Psoas muscle (tissue), 8 donors: ENCODE measurements around the gene CPT2. TPM values are rescaled to one million over a fixed set of nuclear protein-coding genes. Genes with fewer than 3 reads are reported as not detected.
A peak's percentile ranks its signal among the peaks of the same experiment; 100 is the strongest.
"Not testable (repeated sequence)": the region's sequence is repeated elsewhere in the genome, so short reads cannot be mapped to it uniquely, and the experiment has no call there.

ENCODE experiments used
- ATAC-seq, 4 donors: fragments of 200-7000 bp; cut with Tn5 transposase; one replicate each; pipeline ENCODE4 v1.9.1; 2020; ENCODE audit warnings: moderate library complexity in 3 of 4, mild to moderate bottlenecking in 2 of 4
- DNase-seq, 2 donors: peaks; one replicate each; pipeline ENCODE4 v3.0.0-alpha.2; 2020
- H3K27ac ChIP-seq: fragments of 200-600 bp; one replicate; pipeline ENCODE4 v1.8.0; 2022
- H3K27me3 ChIP-seq, 3 donors: fragments of 200-600 bp in 1 of 3; one replicate each; pipeline versions ENCODE4 v1.6.1 to v1.8.0; 2013 to 2022; ENCODE audit warnings: low read length in 2 of 3, mild to moderate bottlenecking in 2 of 3, moderate library complexity in 1 of 3; ENCODE audit not compliant: insufficient read depth in 3 of 3
- H3K36me3 ChIP-seq, 2 donors: fragments of 200-600 bp in 1 of 2; one replicate each; pipeline versions ENCODE4 v1.6.1 to v1.8.0; 2013 to 2022; ENCODE audit warnings: low read depth in 1 of 2, mild to moderate bottlenecking in 1 of 2, moderate library complexity in 1 of 2; ENCODE audit not compliant: insufficient read depth in 1 of 2
- H3K4me1 ChIP-seq: fragments of 200-600 bp; one replicate; pipeline ENCODE4 v1.8.0; 2022
- H3K4me3 ChIP-seq: fragments of 200-600 bp; one replicate; pipeline ENCODE4 v1.8.0; 2022; ENCODE audit warnings: mild to moderate bottlenecking
- H3K9me3 ChIP-seq: fragments of 200-600 bp; one replicate; pipeline ENCODE4 v1.8.0; 2022
- WGBS, 3 donors: extraction: QIAGEN DNeasy Blood & Tissue Kit; methylation state at CpG; one replicate each; pipeline versions ENCODE4 v1.1.6 to v1.1.7; 2013; 5-methylcytosine and 5-hydroxymethylcytosine counted together
- intact Hi-C, 2 donors: fragments of 100-400 bp; cut with DNase I; formaldehyde crosslinking; loops; one replicate each; pipeline versions ENCODE4 v1.11.0 to v1.14.2; 2022
- polyA plus RNA-seq, 3 donors: library from polyadenylated mRNA; stranded (reverse); fragments of 200-250 nt; gene quantifications; one replicate each; pipeline ENCODE4 v1.2.3, GENCODE V29; 2013
- total RNA-seq, 4 donors: library from RNA; stranded (reverse); fragmentation: NEBNext Ultra II Directional in 2 of 4; extraction: Animal tissue kit (Norgen Biotek cat#: 25700) in 2 of 4; gene quantifications; one replicate each; pipeline versions ENCODE4 v1.2.1 to v1.2.4, GENCODE V29; 2021 to 2023
- TF ChIP-seq, protein P1 (sequence below): fragments of 200-600 bp; IDR thresholded peaks from one replicate; pipeline ENCODE4 v1.8.0; 2022; ENCODE audit warnings: antibody characterized with exemption
- donor health status: healthy with polysubstance abuse.
- donor health status: DM: no; HTN: no; CAD: no; lungs with moderate emphysema.
- donor health status: Bipolar disorder and iron deficiency.
- donor health status: healthy.
- donor health status: DM: yes; HTN: yes; CAD: no.
- donor health status: DM: no; HTN: no; CAD: no.
- donor health status: DM: no; HTN: no; CAD: no.
- donor health status: DM: yes; HTN: yes; CAD: no.

The CPT2 gene
- total and polyA plus RNA-seq, 7 donors: 8.1 to 31.6 (median 18.7) TPM

DNA sequence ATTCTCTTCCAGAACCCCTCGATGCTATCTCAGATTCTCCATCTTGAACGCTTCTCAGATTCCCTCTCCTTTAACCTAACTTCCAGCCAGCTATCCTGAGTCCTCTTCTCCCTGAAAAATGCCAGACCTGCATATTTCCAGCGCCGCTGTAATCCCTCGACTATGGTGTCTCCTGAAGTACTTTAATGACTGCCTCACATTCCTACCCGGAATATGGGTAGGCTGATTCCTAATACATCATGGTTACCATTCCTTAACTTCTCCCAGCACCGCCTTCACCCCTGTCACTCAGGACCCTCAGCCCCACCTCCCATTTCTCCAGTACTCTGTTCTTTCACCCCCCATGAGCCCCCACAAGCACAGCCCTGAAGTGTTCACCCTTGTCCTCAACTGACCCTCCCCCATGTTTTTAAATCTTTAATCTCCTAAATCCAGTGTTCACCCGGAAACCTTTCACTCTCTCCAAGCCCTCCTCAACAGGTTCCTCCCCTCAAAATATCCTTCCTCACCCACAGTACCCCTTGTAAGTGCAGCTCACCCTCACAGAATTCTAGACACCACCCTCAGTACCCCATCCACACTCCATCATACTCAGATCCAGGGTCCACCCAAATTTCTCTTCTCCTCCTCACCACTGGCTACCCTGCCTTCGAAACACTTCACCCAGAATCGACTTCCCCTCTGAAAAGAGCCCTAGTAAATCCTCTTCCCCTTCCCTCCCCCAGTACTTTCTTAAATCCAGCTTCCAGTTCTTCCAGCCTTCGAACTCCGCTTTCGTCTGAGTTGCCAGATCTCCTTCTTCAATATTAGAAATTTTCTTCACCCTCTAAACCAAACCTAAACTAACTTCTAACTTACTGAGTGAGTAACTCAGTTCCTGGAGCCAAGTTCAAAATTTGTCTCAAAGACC lies 922 bp downstream of the CPT2 start:
- Histone ChIP-seq H3K4me3 (peak overlapping the region; percentile 93), H3K36me3 (peaks cover 4 to 21% of the 10 kb centered on the region in 2 donors), H3K9me3 (no peaks in the 10 kb centered on the region), H3K27ac (peak overlapping the region; percentile 98), H3K4me1 (peaks cover 31% of the 10 kb centered on the region), H3K27me3 (no peaks in the 10 kb centered on the region)
- TF ChIP-seq, protein P1, sequence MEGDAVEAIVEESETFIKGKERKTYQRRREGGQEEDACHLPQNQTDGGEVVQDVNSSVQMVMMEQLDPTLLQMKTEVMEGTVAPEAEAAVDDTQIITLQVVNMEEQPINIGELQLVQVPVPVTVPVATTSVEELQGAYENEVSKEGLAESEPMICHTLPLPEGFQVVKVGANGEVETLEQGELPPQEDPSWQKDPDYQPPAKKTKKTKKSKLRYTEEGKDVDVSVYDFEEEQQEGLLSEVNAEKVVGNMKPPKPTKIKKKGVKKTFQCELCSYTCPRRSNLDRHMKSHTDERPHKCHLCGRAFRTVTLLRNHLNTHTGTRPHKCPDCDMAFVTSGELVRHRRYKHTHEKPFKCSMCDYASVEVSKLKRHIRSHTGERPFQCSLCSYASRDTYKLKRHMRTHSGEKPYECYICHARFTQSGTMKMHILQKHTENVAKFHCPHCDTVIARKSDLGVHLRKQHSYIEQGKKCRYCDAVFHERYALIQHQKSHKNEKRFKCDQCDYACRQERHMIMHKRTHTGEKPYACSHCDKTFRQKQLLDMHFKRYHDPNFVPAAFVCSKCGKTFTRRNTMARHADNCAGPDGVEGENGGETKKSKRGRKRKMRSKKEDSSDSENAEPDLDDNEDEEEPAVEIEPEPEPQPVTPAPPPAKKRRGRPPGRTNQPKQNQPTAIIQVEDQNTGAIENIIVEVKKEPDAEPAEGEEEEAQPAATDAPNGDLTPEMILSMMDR: no peak
- 32 to 36% (median 34%) methylated on average over 13 of the region's 13 CpGs for WGBS, 3 donors
- ATAC-seq (peak in 3 of 4 donors; percentile 16 to 28 (median 24)), DNase-seq (no peak)
- intact Hi-C loops: loop anchor here (5.0 to 10.0 kb wide), 2 partner anchors 40 to 183 kb away; partner anchors contain the start of gene MAGOH (in 1 of the 2)

DNA sequence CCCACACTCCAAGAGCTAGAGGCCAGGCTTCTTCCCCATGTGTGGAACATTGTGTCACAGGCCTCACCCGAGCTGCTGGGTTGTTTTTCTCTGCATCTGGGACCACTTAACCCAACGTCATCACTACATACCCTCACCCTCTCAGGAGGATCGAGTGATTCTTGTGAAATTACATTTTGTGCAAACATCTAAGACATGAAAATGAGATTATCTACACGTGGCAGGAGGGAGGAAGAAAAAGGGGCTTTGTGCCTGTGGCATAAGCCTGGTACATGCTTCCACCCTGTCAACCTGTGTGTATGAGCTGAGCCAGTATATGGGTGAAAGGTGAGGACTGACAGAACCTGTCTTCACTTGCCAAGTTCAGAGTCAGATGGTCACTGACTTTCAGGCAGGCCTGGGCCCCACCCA lies 1.6 kb downstream of the CPT2 start:
- peaks cover 4 to 28% of the 10 kb centered on the region in 2 donors for H3K36me3 ChIP-seq
- intact Hi-C loops: loop anchor here (5.0 to 10.0 kb wide), 2 partner anchors 39 to 183 kb away; partner anchors contain the start of gene MAGOH (in 1 of the 2)
- H3K27ac ChIP-seq: peak overlapping the region; percentile 98
- H3K27me3 ChIP-seq: no peaks in the 10 kb centered on the region
- H3K9me3 ChIP-seq: no peaks in the 10 kb centered on the region
- WGBS, 3 donors: 25 to 43% (median 30%) methylated on average over 4 of the region's 4 CpGs
- H3K4me3 ChIP-seq: peak overlapping the region; percentile 93
- peaks cover 31% of the 10 kb centered on the region for H3K4me1 ChIP-seq
- peak; percentile 57 to 68 (median 66) for ATAC-seq
- TF ChIP-seq, protein P1: no peak
- DNase-seq: no peak

DNA sequence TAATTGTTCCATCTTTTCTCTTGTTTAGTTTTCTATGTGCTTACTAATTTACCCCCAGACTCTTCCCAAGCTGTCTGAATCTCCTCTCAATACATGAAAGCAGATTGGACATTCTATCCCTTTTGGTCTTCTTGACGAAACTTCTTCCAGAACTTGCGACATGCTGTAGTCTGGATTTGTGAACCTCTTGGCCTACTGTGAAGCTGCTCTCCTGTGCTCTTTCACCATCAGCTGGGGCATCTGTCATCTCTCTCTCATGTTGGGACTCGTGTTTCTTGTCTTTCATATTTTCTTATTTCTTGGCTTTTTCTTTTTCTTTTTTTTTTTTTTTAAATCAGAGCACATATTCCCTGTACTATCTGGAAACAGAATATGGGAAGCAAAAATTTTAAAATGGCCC lies 6.8 kb downstream of the CPT2 start:
- peaks cover 8% of the 10 kb centered on the region for H3K4me1 ChIP-seq
- TF ChIP-seq, protein P1: no peak

DNA sequence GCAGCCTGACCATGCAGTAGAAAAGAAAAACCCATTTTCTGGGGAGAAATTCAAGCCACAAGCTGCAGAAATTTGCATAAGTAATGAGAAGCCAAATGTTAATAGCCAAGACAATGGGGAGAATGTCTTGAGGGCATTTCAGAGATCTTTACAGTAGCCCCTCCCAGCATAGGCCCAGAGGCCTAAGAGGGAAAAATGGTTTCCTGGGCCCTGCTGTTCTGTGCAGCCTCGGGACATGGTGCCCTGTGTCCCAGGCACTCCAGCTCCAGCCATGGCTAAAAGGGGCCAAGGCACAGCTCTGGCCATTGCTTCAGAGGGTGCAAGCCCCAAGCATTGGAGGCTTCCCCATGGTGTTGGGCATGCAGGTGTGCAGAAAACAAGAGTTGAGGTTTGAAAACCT lies 8.9 kb downstream of the CPT2 start:
- peaks cover 7 to 94% of the 10 kb centered on the region in 2 donors for H3K36me3 ChIP-seq
- not testable (repeated sequence) for ATAC-seq, H3K27ac ChIP-seq

More for the DNA sequence above, 6.8 kb downstream of the CPT2 start:
- DNase-seq (no peak), ATAC-seq (no peak)
- intact Hi-C loops: no loop called here
- Histone ChIP-seq H3K9me3 (no peaks in the 10 kb centered on the region), H3K27ac (no peak overlapping the region), H3K4me3 (no peak overlapping the region), H3K27me3 (no peaks in the 10 kb centered on the region), H3K36me3 (peaks cover 4 to 75% of the 10 kb centered on the region in 2 donors)
- WGBS, 3 donors: 84 to 96% (median 91%) methylated on average over 3 of the region's 3 CpGs

DNA sequence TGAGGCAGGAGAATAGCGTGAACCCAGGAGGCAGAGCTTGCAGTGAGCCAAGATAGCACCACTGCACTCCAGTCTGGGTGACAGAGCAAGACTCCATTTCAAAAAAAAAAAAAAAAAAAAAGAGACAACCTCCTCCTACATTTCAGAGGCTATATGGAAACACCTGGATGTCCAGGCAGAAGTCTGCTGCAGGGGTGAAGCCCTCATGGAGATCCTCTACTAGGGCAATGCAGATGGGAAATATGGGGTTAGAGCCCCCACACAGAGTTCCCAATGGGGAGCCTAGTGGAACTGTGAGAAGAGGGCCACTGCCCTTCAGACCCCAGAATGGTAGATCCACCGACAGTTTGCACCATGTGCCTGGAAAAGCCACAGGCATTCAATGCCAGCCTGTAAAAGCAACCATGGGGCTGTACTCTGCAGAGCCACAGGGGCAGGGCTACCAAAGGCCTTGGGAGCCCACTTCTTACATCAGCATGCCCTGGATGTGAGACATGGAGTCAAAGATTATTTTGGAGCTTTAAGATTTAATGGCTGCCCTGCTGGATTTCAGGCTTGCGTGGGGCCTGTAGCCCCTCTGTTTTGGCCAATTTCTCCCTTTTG lies 9.6 kb downstream of the CPT2 start:
- intact Hi-C loops, H3K4me1 ChIP-seq, DNase-seq, H3K4me3 ChIP-seq, ATAC-seq, H3K27me3 ChIP-seq, H3K9me3 ChIP-seq, H3K27ac ChIP-seq: not testable (repeated sequence)
- H3K36me3 ChIP-seq: peaks cover 8 to 94% of the 10 kb centered on the region in 2 donors
- WGBS, 3 donors: 94 to 98% (median 98%) methylated on average over 3 of the region's 3 CpGs

More for the DNA sequence above, 8.9 kb downstream of the CPT2 start:
- H3K4me1 ChIP-seq, H3K27me3 ChIP-seq, H3K4me3 ChIP-seq, H3K9me3 ChIP-seq, intact Hi-C loops, DNase-seq: not testable (repeated sequence)
- WGBS, 3 donors: 96 to 100% (median 98%) methylated on average over 1 of the region's 1 CpG
